WTC11 (cell line): ENCODE measurements around the gene FRMD4B. TPM values are rescaled to one million over a fixed set of nuclear protein-coding genes. Genes with fewer than 3 reads are reported as not detected.

ENCODE experiments used
- ATAC-seq: fragments of 200-7000 bp; cut with Tn5 transposase; 2 replicates; pipeline ENCODE4 v1.10.0; 2021; ENCODE audit warnings: mild to moderate bottlenecking, moderate library complexity
- CTCF ChIA-PET: fragments of 300-600 bp; sonication (Branson Sonifier 250); formaldehyde crosslinking; loops from one replicate; lab custom pipeline; 2021; ENCODE audit warnings: antibody characterized with exemption; lab: Charles Lee
- POLR2A ChIA-PET: fragments of 350-600 bp; sonication (Branson Sonifier 250); formaldehyde crosslinking; loops from one replicate; lab custom pipeline; 2021; ENCODE audit warnings: antibody characterized with exemption; lab: Charles Lee
- DNase-seq: peaks from one replicate; pipeline ENCODE4 v3.0.0; 2021; ENCODE audit warnings: low spot score
- H3K27ac Mint-ChIP-seq: 2 replicates; pipeline ENCODE4 v1.8.0; 2021; ENCODE audit warnings: mixed read lengths
- H3K27me3 Mint-ChIP-seq: 2 replicates; pipeline ENCODE4 v1.8.0; 2021; ENCODE audit warnings: low read depth, mild to moderate bottlenecking, moderate library complexity, mixed read lengths
- H3K36me3 Mint-ChIP-seq: 2 replicates; pipeline ENCODE4 v1.8.0; 2021; ENCODE audit warnings: mixed read lengths
- H3K4me1 Mint-ChIP-seq: 2 replicates; pipeline ENCODE4 v1.8.0; 2022; ENCODE audit warnings: mixed read lengths
- H3K4me3 Mint-ChIP-seq: 2 replicates; pipeline ENCODE4 v1.8.0; 2021; ENCODE audit warnings: mild to moderate bottlenecking, moderate library complexity, mixed read lengths
- H3K9me3 Mint-ChIP-seq: 2 replicates; pipeline ENCODE4 v1.8.0; 2021; ENCODE audit warnings: mixed read lengths
- AFF4 ChIP-seq: sonication (generic); formaldehyde crosslinking; IDR thresholded peaks from 2 replicates; pipeline ENCODE4 v1.8.1; 2023; ENCODE audit warnings: mild to moderate bottlenecking, missing genetic modification reagents, borderline replicate concordance
- ATF1 ChIP-seq: sonication (generic); formaldehyde crosslinking; IDR thresholded peaks from 2 replicates; pipeline ENCODE4 v1.8.1; 2023; ENCODE audit warnings: mild to moderate bottlenecking, moderate library complexity, missing genetic modification reagents
- E2F5 ChIP-seq: sonication (generic); formaldehyde crosslinking; IDR thresholded peaks from 2 replicates; pipeline ENCODE4 v1.8.1; 2022; ENCODE audit warnings: mild to moderate bottlenecking, moderate library complexity, missing genetic modification reagents
- ELF4 ChIP-seq: sonication (generic); formaldehyde crosslinking; IDR thresholded peaks from 2 replicates; pipeline ENCODE4 v1.8.1; 2022; ENCODE audit warnings: low read depth, mild to moderate bottlenecking, moderate library complexity, missing genetic modification reagents
- EMX1 ChIP-seq: fragments of 250-450 bp; sonication (Bioruptor Pico); IDR thresholded peaks from 2 replicates; pipeline ENCODE4 v1.8.0; 2021; ENCODE audit warnings: mild to moderate bottlenecking
- ERG ChIP-seq: fragments of 250-450 bp; sonication (Bioruptor Pico); IDR thresholded peaks from 2 replicates; pipeline ENCODE4 v1.8.0; 2021; ENCODE audit warnings: mild to moderate bottlenecking
- ESRRA ChIP-seq: sonication (generic); formaldehyde crosslinking; IDR thresholded peaks from 2 replicates; pipeline ENCODE4 v1.8.1; 2022; ENCODE audit warnings: mild to moderate bottlenecking, missing genetic modification reagents, borderline replicate concordance
- FOXP1 ChIP-seq: sonication (generic); formaldehyde crosslinking; IDR thresholded peaks from 2 replicates; pipeline ENCODE4 v1.8.0; 2022; ENCODE audit warnings: missing genetic modification reagents, mild to moderate bottlenecking, moderate library complexity, borderline replicate concordance
- GRHL2 ChIP-seq: fragments of 250-450 bp; sonication (Bioruptor Pico); IDR thresholded peaks from 2 replicates; pipeline ENCODE4 v1.8.0; 2022; ENCODE audit warnings: mild to moderate bottlenecking, moderate library complexity; ENCODE audit not compliant: insufficient replicate concordance, severe bottlenecking
- GTF2I ChIP-seq: fragments of 250-450 bp; sonication (Bioruptor Pico); conservative IDR thresholded peaks from 2 replicates; pipeline ENCODE4 v1.4.0; 2021; ENCODE audit warnings: mild to moderate bottlenecking
- HMGA2 ChIP-seq: fragments of 250-450 bp; sonication (Bioruptor Pico); IDR thresholded peaks from 2 replicates; pipeline ENCODE4 v1.4.0; 2021; ENCODE audit warnings: mild to moderate bottlenecking, moderate library complexity
- MLX ChIP-seq: sonication (generic); formaldehyde crosslinking; IDR thresholded peaks from 2 replicates; pipeline ENCODE4 v1.8.1; 2023; ENCODE audit warnings: mild to moderate bottlenecking, missing genetic modification reagents, moderate library complexity
- NFYB ChIP-seq: sonication (generic); formaldehyde crosslinking; conservative IDR thresholded peaks from 2 replicates; pipeline ENCODE4 v1.8.0; 2022; ENCODE audit warnings: low read depth, missing genetic modification reagents
- PRDM15 ChIP-seq: sonication (generic); formaldehyde crosslinking; IDR thresholded peaks from 2 replicates; pipeline ENCODE4 v1.8.0; 2022; ENCODE audit warnings: missing genetic modification reagents
- RORB ChIP-seq: fragments of 250-450 bp; sonication (Bioruptor Pico); IDR thresholded peaks from 2 replicates; pipeline ENCODE4 v1.9.0; 2021; ENCODE audit warnings: mild to moderate bottlenecking
- USF2 ChIP-seq: sonication (generic); formaldehyde crosslinking; IDR thresholded peaks from 2 replicates; pipeline ENCODE4 v1.8.1; 2023; ENCODE audit warnings: mild to moderate bottlenecking, missing genetic modification reagents, moderate library complexity
- ZBTB21 ChIP-seq: sonication (generic); formaldehyde crosslinking; IDR thresholded peaks from 2 replicates; pipeline ENCODE4 v1.8.1; 2023; ENCODE audit warnings: mild to moderate bottlenecking, missing genetic modification reagents, borderline replicate concordance
- ZNF281 ChIP-seq: sonication (generic); formaldehyde crosslinking; IDR thresholded peaks from 2 replicates; pipeline ENCODE4 v1.8.0; 2023; ENCODE audit warnings: mild to moderate bottlenecking, missing genetic modification reagents
- ZNF423 ChIP-seq: fragments of 250-450 bp; sonication (Bioruptor Pico); IDR thresholded peaks from 2 replicates; pipeline ENCODE4 v2.1.2; 2022; ENCODE audit warnings: mild to moderate bottlenecking, moderate library complexity
- ZNF671 ChIP-seq: fragments of 250-450 bp; sonication (Bioruptor Pico); IDR thresholded peaks from 2 replicates; pipeline ENCODE4 v1.8.0; 2021; ENCODE audit warnings: mild to moderate bottlenecking
- total RNA-seq: library from RNA; stranded (reverse); gene quantifications from 3 replicates; pipeline ENCODE4 v1.2.3, GENCODE V29; 2021

Gene FRMD4B
- total RNA-seq, 1 experiment from 2014 or later = 6.7 TPM

- Mint-ChIP-seq H3K36me3 (peaks cover 9% of the 10 kb centered on the region), H3K4me1 (no peaks in the 10 kb centered on the region), H3K9me3 (peaks cover 7% of the 10 kb centered on the region), H3K27me3 (no peaks in the 10 kb centered on the region), H3K4me3 (no peak overlapping the region)
- DNase-seq (no peak), ATAC-seq (no peak)
- POLR2A ChIA-PET = no interaction called here
- TF ChIP-seq AFF4 (CRISPR knock-in tag) (no peak), FOXP1 (no peak), HMGA2 (CRISPR knock-in tag) (no peak), ZBTB21 (no peak), NFYB (CRISPR knock-in tag) (no peak), GRHL2 (CRISPR knock-in tag) (no peak), ZNF671 (CRISPR knock-in tag) (no peak), RORB (CRISPR knock-in tag) (no peak), EMX1 (CRISPR knock-in tag) (no peak), PRDM15 (CRISPR knock-in tag) (no peak), ERG (CRISPR knock-in tag) (no peak), MLX (CRISPR knock-in tag) (no peak), ATF1 (CRISPR knock-in tag) (no peak)
- TF ChIP-seq, all 79 proteins: peak for 0
- no peak overlapping the region for H3K27ac Mint-ChIP-seq
- CTCF ChIA-PET = no interaction called here
These were observed 167.8 kb downstream of the FRMD4B start for GRCh38 chr3:69218079-69218478.

- ATAC-seq (no peak), DNase-seq (no peak)
- ChIA-PET CTCF (interaction anchor here (0.6 kb wide), 2 partner anchors 96 to 475 kb away, joined by 4 read pairs; no protein-coding TSS in a partner anchor), POLR2A (no interaction called here)
- peaks cover 7% of the 10 kb centered on the region for H3K9me3 Mint-ChIP-seq
- no peaks in the 10 kb centered on the region for H3K4me1 Mint-ChIP-seq
- peaks cover 9% of the 10 kb centered on the region for H3K36me3 Mint-ChIP-seq
- H3K27ac Mint-ChIP-seq = no peak overlapping the region
- no peaks in the 10 kb centered on the region for H3K27me3 Mint-ChIP-seq
- H3K4me3 Mint-ChIP-seq = no peak overlapping the region
- TF ChIP-seq USF2 (CRISPR knock-in tag) (no peak), FOXP1 (no peak), E2F5 (CRISPR knock-in tag) (no peak), GRHL2 (CRISPR knock-in tag) (no peak), ELF4 (CRISPR knock-in tag) (no peak), ESRRA (no peak), ZNF281 (no peak), ZNF423 (CRISPR knock-in tag) (no peak), GTF2I (CRISPR knock-in tag) (no peak), EMX1 (CRISPR knock-in tag) (no peak)
These were observed 168.9 kb downstream of the FRMD4B start for GRCh38 chr3:69216981-69217380.
